ENCODE results near the gene TAS1R3. TPM values are rescaled to one million over a fixed set of nuclear protein-coding genes. Genes with fewer than 3 reads are reported as not detected.

The TAS1R3 gene
- total RNA-seq, 1 experiment from 2014 or later: 0.31 TPM

GRCh38 chr1:1293263-1294249 lies 37.5 kb upstream of the TAS1R3 start:
- Histone ChIP-seq H3K27me3 (ENCODE audit: control insufficient read depth, insufficient read depth, low read length) (no peaks in the 10 kb centered on the region), H3K4me1 (ENCODE audit: control insufficient read depth, insufficient read depth, low read length) (peaks cover 12% of the 10 kb centered on the region), H3K36me3 (ENCODE audit: control insufficient read depth, insufficient read depth, low read length) (no peaks in the 10 kb centered on the region), H3K27ac (ENCODE audit: low read length) (no peak overlapping the region), H3K9me3 (ENCODE audit: control insufficient read depth, insufficient read depth, low read depth, low read length) (no peaks in the 10 kb centered on the region), H3K4me3 (ENCODE audit: low read depth in 2 of 2, low read length in 2 of 2) (no peak overlapping the region)
- TF ChIP-seq POLR2AphosphoS5 (IDR thresholded peaks at IDR 0.05; ENCODE audit: low read depth, low read length): no peak
- TF ChIP-seq CTCF (IDR thresholded peaks at IDR 0.05): no peak
- TF ChIP-seq TCF7L2 (IDR thresholded peaks at IDR 0.05; ENCODE audit: low read depth, low read length): no peak
- TF ChIP-seq REST (IDR thresholded peaks at IDR 0.05; ENCODE audit: insufficient read depth in 1 of 2, low read depth in 2 of 2, low read length in 1 of 2): no peak
- TF ChIP-seq SIN3A (IDR thresholded peaks at IDR 0.05; ENCODE audit: borderline replicate concordance, insufficient read depth, low read depth, low read length): no peak
- ATAC-seq (peak; percentile 41; the same call in 1 of the 2 replicates), DNase-seq (ENCODE audit: low read depth, low spot score) (no peak)
- ChIA-PET POLR2A (no interaction called here), CTCF (interaction anchor here (0.6 kb wide), 2 partner anchors 37 to 309 kb away, joined by 3 to 12 read pairs; no protein-coding TSS in a partner anchor)
- in situ Hi-C loops (cut with HindIII; ENCODE audit: low pct_unique_long_range_greater_than_20kb, low sequenced_read_pairs): no loop called here
- intact Hi-C loops (cut with micrococcal nuclease; ENCODE audit: unreplicated experiment): no loop called here
- no TSS peak for BruUV-seq (replicated peaks)

- no peak overlapping the region for H3K27ac ChIP-seq (ENCODE audit: low read length)
- in situ Hi-C loops (cut with HindIII; ENCODE audit: low pct_unique_long_range_greater_than_20kb, low sequenced_read_pairs): no loop called here
- TF ChIP-seq POLR2AphosphoS5 (IDR thresholded peaks at IDR 0.05; ENCODE audit: low read depth, low read length): no peak
- TF ChIP-seq TCF7L2 (IDR thresholded peaks at IDR 0.05; ENCODE audit: low read depth, low read length): no peak
- TF ChIP-seq SIN3A (IDR thresholded peaks at IDR 0.05; ENCODE audit: borderline replicate concordance, insufficient read depth, low read depth, low read length): no peak
- TF ChIP-seq CTCF (IDR thresholded peaks at IDR 0.05): no peak
- no peak for TF ChIP-seq REST (IDR thresholded peaks at IDR 0.05; ENCODE audit: insufficient read depth in 1 of 2, low read depth in 2 of 2, low read length in 1 of 2)
- peaks cover 12% of the 10 kb centered on the region for H3K4me1 ChIP-seq (ENCODE audit: control insufficient read depth, insufficient read depth, low read length)
- ATAC-seq (no peak), DNase-seq (ENCODE audit: low read depth, low spot score) (no peak)
- intact Hi-C loops (cut with micrococcal nuclease; ENCODE audit: unreplicated experiment): no loop called here
- H3K36me3 ChIP-seq (ENCODE audit: control insufficient read depth, insufficient read depth, low read length): no peaks in the 10 kb centered on the region
- H3K27me3 ChIP-seq (ENCODE audit: control insufficient read depth, insufficient read depth, low read length): no peaks in the 10 kb centered on the region
- H3K9me3 ChIP-seq (ENCODE audit: control insufficient read depth, insufficient read depth, low read depth, low read length): no peaks in the 10 kb centered on the region
- BruUV-seq (replicated peaks): no TSS peak
- POLR2A ChIA-PET: no interaction called here
- H3K4me3 ChIP-seq (ENCODE audit: low read depth in 2 of 2, low read length in 2 of 2): no peak overlapping the region
- CTCF ChIA-PET: interaction anchor here (0.6 kb wide), 1 partner anchor 37 kb away, joined by 12 read pairs; no protein-coding TSS in a partner anchor
Measured at GRCh38 chr1:1294250-1294890, 36.7 kb upstream of the TAS1R3 start.
